Tibial nerve (tissue), 4 donors: ENCODE results near the gene MYO3B.

ENCODE experiments used
- EP300 ChIP-seq, 2 donors: sonication (generic); formaldehyde crosslinking; IDR thresholded peaks; one replicate each; pipeline ENCODE4 v1.6.1; 2017; ENCODE audit warnings: antibody characterized with exemption in 2 of 2, mild to moderate bottlenecking in 1 of 2
- TF ChIP-seq, protein P1 (sequence below), 5 experiments: fragments of 200-600 bp in 3 of 5; fragments of 450-650 bp in 2 of 5; sonication (generic) in 3 of 5; IDR thresholded peaks; one replicate each; pipeline ENCODE4 v1.5.1; 2016 to 2019; ENCODE audit warnings: antibody characterized with exemption in 5 of 5, mild to moderate bottlenecking in 3 of 5, moderate library complexity in 2 of 5

GRCh38 chr2:170339750-170340692 lies 162.1 kb downstream of the MYO3B start:
- TF ChIP-seq EP300 (IDR thresholded peaks at IDR 0.05) = no peak
- TF ChIP-seq, protein P1, sequence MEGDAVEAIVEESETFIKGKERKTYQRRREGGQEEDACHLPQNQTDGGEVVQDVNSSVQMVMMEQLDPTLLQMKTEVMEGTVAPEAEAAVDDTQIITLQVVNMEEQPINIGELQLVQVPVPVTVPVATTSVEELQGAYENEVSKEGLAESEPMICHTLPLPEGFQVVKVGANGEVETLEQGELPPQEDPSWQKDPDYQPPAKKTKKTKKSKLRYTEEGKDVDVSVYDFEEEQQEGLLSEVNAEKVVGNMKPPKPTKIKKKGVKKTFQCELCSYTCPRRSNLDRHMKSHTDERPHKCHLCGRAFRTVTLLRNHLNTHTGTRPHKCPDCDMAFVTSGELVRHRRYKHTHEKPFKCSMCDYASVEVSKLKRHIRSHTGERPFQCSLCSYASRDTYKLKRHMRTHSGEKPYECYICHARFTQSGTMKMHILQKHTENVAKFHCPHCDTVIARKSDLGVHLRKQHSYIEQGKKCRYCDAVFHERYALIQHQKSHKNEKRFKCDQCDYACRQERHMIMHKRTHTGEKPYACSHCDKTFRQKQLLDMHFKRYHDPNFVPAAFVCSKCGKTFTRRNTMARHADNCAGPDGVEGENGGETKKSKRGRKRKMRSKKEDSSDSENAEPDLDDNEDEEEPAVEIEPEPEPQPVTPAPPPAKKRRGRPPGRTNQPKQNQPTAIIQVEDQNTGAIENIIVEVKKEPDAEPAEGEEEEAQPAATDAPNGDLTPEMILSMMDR (IDR thresholded peaks at IDR 0.05) = no peak
